HG03139 (cell line): ENCODE results near the gene NISCH.

Experiments used
- ATAC-seq: cut with Tn5 transposase; IDR thresholded peaks from one replicate; pipeline ENCODE4 v1.9.1; 2021; ENCODE audit not compliant: unreplicated experiment

The NISCH gene

DNA sequence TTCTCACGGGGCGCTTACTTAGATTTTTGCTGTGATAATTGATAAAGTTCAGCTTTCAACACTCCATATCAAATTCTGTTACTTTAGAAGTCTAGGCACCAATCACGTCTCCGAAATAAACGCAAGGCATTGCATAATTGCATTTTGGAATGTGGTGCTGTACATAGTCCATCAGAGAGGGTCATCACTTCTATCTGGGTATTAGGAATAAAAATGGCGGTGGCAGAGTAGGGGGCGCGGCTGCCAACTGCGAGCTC is 80.6 kb downstream of the NISCH start:
- no peak for ATAC-seq

DNA sequence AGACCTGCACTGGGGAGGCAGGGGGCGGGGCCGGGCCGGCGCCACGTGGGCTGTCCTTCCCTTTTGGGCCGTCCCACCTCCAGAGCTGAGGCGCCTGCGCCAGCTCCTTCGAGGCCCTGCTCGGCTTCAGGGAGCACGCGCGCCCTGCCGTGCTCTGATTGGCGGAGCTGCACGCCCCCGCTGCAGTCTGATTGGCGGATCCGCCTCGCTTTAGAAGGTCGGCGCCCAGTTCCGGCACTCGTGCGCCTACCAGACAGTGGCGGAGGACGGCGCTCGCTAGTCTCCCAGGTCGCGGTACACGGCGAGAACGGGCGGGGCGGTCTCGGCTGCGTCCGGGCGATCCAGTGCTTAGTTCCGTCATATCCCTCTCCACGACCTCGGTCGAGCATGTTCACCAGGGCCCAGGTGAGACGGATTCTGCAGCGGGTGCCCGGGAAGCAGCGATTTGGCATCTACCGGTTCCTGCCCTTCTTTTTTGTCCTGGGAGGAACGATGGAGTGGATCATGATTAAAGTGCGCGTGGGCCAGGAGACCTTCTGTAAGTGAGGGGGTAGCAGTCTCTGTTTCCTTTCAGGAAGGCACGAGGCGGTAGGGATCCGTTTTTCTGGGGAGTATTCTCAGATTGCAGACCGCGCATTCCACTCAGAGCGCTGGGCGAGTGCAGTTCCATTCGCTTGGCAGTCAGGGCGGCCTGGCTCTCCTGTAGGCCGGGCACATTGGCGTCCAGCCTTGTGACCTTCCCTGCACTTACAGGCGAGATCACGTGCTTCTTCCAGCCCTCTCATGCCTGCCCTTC is 81.2 kb downstream of the NISCH start, which contains the start of gene UQCC5:
Gene UQCC5 (plus strand): TSS at position 237 of the 796 bp plus-strand sequence. CDS start 151 bp downstream, at position 388.
- peak; percentile 84 for ATAC-seq

DNA sequence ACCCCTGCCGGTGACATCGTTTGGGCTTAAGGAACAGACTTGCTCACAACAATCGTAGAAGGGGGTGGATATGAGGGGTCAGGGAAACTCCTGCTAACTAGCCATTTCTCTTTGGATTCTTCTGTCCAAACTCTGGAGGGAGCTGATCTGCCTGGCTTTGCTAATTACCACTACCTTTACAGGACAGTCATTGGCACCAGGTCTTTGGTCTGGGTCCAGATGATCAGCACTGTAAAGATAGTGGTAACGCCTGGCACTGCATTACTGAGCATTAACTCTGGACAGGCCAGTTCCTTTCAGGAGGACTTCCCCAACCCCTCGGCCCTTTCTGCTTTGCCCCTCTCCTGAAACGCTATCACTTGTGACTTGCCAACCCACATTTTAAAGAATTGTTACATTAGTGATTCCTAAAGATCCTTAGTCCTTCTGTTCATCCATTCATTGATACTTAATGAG is 81.8 kb downstream of the NISCH start:
- no peak for ATAC-seq

DNA sequence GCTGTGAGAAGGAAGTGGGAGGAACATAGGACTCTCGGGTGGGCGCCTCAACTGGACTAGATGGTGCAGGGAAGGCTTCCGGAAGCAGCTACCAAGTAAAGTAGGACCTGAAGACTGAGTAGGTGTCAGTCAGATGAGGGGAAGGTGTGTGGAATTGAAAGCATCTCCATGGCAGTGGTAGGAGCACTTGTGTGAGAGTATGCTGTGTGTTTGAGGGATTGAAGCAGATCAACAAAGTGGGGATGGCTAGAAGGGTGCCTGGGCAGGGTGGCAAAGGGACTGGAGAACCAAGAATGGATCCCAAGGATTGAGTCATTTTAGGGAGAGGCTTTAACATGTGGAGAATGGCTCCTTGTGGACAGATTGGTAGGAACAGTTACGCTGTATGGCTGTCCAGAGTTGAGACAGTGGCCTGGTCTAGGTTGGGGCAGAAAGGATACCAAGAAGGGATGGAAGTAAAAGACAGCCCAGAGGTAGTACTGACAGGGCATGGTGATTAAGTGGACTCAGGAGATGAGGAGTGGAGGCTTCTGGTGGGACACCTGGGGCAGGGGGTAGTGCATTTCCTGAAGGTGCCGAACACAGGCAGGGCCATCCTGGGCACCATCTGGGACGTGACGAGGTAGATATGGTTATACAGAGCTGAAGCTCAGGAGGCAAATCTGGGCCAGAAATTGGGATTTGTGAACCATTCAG is 82.5 kb downstream of the NISCH start:
- ATAC-seq = no peak

DNA sequence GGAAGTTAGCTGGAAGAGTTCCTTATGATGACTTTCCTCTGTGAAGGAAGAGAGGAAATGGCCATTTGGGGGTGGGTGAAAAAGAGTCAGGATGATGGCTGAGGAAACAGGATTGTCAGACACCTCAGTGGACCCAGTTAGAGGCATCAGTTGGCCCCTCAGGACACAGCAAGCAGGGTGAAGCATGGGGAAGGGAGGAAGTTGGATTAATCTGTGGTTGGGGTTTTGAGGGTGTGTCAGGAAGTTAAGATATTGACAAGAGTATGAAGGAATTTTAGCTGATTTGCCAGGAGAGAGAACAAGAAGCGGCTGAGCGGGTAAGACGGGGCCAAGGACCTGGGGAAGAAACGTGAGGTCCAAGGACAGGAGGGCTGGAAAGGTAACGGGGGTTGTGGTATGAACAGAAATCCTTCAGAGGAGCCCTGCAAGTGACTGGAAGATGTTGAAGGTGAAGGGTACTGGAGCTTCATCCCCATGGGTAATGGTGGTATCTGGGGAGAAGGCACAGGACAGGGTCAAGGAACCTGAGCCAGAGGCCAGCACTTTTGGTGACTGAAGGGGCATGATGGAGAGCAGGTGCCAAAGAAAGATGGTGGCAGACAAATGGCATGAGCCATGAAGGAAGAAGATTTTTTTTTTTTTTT is 83.7 kb downstream of the NISCH start:
- ATAC-seq = no peak

DNA sequence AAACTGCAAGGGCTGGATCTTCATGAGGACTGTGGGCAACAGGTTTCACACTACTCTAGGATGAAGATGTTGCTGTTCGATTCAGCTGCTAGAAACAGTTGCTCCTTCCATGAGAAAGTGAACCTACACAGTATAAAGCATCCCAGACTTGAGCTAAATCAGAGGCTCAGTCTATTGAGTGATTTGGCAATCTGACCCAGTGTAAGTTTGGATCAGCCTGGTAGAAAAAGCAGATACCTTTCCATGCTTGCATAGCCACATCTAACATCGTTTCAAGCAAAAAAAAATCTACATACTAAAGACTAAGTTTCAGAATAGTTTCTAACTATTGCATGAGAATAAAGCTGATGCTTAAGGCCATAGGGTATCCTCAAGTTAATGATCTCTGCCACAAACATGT is 85.6 kb downstream of the NISCH start:
- ATAC-seq = no peak
